AG09319 (cell line): ENCODE results near the gene EBF3.
"Not testable (repeated sequence)": the region's sequence is repeated elsewhere in the genome, so short reads cannot be mapped to it uniquely, and the experiment has no call there.

ENCODE experiments used
- DNase-seq: peaks from one replicate; pipeline ENCODE4 v3.0.0-alpha.2; 2010; ENCODE audit warnings: low read depth; ENCODE audit errors: extremely low read depth
- CTCF ChIP-seq: IDR thresholded peaks from 2 replicates; pipeline ENCODE4 v1.5.1; 2011; ENCODE audit warnings: low read depth, mild to moderate bottlenecking, inconsistent platforms, low read length, moderate library complexity

The EBF3 gene

GRCh38 chr10:129927351-129928120 lies 36.5 kb downstream of the EBF3 start:
- no peak for TF ChIP-seq CTCF
- DNase-seq: no peak

- DNase-seq: no peak
- TF ChIP-seq CTCF: no peak
These were observed 37.7 kb downstream of the EBF3 start for GRCh38 chr10:129926066-129927055.

GRCh38 chr10:129924375-129925085 lies 39.5 kb downstream of the EBF3 start:
- TF ChIP-seq CTCF: no peak
- DNase-seq: no peak

- no peak for TF ChIP-seq CTCF
- DNase-seq: no peak
These were observed 41.4 kb downstream of the EBF3 start for GRCh38 chr10:129922598-129923123.

GRCh38 chr10:129921801-129922597 lies 42.1 kb downstream of the EBF3 start:
- DNase-seq: no peak
- no peak for TF ChIP-seq CTCF

GRCh38 chr10:129921065-129921670 lies 42.9 kb downstream of the EBF3 start:
- no peak for TF ChIP-seq CTCF
- no peak for DNase-seq

- not testable (repeated sequence) for DNase-seq
These were observed 43.9 kb downstream of the EBF3 start for GRCh38 chr10:129920187-129920586.
